NCI-H526 (cell line): ENCODE data around the gene BCL3.
"Not testable (repeated sequence)": the region's sequence is repeated elsewhere in the genome, so short reads cannot be mapped to it uniquely, and the experiment has no call there.

Experiments
- DNase-seq, 2 experiments: peaks; one replicate each; lab custom pipeline; 2025; lab: John Stamatoyannopoulos, UW

BCL3 gene

GRCh38 chr19:44720945-44721344, 27.6 kb upstream of the BCL3 start:
- DNase-seq: peak; percentile 59 to 68

- not testable (repeated sequence) for DNase-seq
Observed at GRCh38 chr19:44721369-44721768, 27.1 kb upstream of the BCL3 start.

DNA sequence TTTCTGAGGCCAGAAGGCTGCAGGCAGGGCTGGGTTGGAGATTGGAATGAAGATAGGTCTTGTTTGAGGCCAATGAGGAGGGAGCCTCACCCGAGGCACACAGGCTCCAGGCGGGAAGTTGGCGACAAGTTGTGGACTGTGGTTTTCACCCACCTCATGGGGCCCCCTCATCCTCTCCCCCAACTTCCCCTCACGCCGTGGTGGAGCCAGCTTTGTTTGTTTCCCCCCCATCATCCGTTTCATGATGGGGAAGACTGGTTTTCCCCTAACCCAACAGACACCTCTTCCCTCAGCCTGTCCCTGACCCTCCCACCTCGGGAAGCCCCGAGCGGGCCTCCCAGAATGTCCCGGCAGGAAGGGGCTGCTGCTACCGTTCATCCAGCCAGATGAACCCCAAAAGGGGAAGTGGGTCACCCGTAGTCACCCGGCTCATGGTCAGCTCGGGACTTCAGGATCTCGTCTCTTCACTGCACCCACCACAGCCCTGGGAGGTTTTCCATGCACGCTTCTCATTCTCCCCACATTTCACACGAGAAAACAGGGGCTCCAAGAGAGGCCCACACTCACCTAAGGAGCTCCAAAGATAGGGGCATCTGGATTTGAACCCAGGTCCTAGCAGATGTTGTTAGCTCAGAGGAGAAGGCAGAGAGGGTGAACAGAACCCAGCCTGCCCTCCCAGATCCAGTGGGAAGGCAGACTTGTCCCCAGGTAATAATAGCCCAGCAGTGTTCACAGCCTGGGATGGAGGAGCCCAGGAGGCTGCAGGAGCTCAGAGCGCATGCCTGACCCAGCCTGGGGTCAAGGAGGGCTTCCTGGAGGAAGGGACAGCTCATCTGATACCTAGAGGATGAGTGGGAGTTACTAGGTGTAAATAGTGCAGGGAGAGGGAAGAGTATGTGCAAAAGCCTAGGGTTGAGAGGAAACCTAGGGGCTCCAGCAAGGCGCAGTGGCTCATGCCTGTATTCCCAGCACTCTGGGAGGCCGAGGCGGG, 26.1 kb upstream of the BCL3 start:
- no peak for DNase-seq

- no peak for DNase-seq
Observed at GRCh38 chr19:44723299-44723951, 25.1 kb upstream of the BCL3 start.

DNA sequence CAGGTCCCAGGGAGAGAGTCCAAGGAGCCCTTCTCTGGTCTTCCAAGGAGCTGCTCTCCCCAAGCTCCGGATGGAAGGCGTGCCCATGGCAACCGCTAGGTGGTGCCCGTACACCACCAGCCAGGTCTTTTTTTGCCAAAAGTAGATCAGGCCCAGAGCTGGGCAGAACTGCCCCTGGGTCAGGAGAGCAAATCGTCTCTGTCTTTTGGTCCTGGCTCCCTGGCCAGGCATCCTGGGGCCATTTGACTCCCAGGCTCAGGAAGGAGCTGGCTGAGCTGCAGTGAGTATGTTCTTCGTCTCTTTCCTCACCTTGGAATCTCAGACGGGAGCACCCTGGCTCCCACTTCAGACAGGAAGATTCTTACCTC, 24.6 kb upstream of the BCL3 start:
- DNase-seq: peak; percentile 16 to 76

DNA sequence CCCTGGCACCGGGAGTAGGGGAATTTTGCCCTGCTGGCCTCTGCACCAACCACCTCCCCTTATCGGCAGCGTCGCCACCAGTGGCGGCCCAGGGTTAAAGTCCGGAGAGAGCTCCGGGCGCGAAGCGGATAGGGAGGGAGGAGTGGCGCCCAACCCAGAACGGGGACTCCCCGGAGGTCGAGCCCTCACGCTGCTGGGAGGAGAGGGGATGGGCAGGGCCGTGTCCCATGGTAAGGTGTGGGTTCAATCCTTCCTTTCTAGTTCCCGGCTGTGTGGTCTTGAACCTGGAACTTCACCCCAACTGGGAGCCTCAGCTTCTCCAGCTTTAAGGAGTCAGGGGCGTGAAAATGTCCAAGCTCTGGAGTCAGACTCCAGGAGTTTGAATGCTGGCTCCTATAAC, 23.3 kb upstream of the BCL3 start:
- peak in 1 of 2 experiments; percentile 24 for DNase-seq

- DNase-seq: no peak
Observed at GRCh38 chr19:44725684-44726083, 22.8 kb upstream of the BCL3 start.

DNA sequence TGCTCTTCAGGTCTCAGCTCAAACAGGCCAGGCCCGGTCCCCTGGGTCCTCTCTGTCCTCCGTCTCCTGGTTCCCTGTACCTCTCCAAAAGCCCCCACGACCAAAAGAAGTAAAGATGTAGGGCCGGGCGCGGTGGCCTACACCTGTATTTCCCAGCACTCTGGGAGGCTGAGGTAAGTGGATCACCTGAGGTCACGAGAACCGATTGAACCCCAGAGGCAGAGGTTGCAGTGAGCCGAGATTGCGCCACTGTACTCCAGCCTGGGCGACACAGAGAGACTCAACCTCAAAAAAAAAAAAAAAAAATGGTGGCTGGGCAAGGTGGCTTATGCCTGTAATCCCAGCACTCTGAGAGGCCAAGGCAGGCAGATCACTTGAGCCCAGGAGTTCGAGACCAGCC, 22.0 kb upstream of the BCL3 start:
- DNase-seq: no peak

DNA sequence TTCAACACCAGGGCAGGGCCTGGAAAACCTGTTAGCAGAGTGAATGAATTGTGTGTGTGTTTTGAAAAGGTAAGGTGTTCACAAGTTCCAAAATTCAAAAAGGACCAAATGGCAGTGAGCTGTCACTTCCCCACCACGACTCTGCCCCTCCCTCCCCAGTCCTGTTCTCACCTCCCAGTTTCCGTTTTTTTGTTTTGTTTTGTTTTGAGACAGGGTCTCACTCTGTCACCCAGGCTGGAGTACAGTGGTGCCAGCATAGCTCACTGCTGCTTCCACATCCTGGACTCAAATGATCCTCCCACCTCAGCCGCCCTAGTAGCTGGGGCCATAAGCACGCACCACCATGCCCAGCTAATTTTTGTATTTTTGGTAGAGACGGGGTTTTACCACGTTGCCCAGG, 20.3 kb upstream of the BCL3 start:
- no peak for DNase-seq

- DNase-seq: no peak
Observed at GRCh38 chr19:44729516-44730033, 18.9 kb upstream of the BCL3 start.

- DNase-seq: peak in 1 of 2 experiments; percentile 29
Observed at GRCh38 chr19:44731081-44731480, 17.4 kb upstream of the BCL3 start.

DNA sequence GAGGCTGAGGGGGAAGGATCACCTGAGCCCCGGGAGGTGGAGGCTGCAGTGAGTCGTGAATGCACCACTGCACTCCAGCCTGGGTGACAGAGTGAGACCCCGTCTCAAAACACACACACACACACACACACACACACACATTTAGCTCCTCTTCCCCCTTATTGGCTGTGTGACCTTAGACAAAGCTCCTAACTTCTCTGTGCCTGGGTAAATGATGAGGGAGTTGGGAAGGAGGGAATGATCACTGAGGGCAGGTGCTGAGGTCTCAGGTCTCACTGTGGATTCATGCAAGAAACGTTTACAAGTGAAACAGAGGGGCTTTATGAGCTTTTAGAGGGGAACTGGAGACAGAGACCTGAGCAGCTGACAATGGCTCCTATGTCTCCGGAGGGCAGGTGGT, 16.9 kb upstream of the BCL3 start:
- DNase-seq: no peak

DNA sequence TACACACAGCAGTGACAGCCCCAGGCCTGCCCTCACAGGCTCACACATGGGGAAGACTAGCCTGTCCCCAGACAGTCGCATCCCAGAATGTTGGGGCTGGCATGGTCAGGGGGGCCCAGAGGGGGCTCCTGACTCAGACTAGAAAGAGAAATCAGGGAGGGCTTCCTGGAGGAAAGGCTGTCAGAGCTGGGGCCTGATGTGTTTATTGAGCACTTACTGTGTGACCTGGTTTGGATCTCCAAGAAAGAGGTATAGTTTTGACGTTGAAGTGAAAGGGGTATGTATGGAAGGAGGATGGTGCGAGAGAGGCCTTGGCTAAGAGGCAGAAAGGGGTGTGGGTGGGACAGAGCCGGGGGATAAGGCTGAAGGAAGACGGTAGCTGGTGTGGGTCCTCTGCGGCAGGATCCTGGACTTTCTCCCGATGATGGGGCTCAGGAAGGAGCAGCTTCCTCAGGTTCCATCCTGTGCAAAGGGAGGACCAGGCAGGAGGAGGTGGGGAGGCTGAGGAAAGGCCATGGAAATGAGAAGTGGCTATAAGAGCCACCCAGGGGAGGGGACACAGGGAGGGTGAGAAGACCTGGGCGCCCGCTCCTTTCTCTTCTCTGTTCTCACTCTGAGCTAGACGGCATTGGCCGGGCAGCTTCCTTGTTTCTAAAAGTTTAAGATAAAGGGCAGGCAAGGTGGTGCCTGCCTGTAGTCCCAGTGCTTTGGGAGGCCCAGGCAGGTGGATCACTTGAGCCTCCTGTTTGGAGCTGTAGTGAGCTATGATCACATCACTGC, 16.1 kb upstream of the BCL3 start:
- DNase-seq: no peak

DNA sequence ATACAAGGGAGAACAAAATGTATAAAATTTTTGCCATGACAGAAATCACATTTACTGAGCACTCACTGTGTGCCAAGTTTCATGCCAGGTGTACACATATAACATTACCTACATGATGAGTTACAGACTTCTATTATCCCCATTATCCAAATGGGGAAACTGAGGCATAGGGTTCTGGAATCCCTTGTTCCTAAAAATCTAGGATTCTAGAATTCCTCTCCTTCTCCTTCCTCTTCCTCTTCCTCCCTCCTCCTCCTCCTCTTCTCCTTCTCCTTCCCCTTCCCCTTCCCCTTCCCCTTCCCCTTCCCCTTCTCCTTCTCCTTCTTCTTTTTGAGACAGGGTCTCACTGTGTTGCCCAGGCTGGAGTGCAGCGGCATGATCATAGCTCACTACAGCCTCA, 14.2 kb upstream of the BCL3 start:
- DNase-seq: no peak

- no peak for DNase-seq
Observed at GRCh38 chr19:44735011-44735410, 13.5 kb upstream of the BCL3 start.

DNA sequence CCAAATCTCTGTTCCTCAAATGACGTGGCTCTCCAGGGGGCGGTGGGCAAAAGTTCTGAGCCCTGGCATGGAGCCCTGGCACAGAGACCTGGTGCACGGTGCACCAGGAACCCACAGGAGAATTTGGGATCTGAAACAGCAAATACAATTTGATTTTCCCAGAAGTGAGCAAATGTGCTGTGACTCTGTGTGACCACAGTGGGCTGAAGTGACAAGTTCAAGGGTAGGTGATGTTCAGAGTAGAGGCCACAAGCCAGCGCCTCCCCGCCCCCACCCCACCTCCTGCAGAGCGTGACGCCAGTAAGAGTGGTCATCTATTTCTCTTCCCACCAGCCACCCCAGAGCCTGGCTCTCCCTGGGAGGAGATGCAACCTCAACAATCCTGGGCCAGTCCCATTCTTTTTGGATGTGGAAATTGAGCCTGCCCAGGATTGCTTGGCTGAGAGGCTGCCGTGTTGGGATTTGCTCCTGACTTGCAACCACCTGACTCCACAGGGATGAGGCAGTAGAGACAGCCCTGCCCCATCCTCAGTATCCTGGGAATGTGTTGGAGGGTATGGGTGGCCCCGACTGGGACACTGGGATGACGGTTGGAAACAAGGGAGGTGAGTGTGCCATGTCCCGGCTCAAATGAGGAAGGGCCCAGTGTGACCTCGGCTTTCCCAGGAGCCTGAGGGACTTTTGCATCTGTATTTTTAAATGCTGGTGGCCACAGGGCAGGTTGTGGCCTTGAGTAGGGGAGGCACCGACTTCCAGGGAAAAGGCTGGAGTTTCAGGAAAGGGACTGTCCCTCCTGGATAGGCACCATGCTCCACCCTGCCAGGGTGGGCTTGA, 11.1 kb upstream of the BCL3 start:
- no peak for DNase-seq

- DNase-seq: no peak
Observed at GRCh38 chr19:44738136-44738535, 10.4 kb upstream of the BCL3 start.

GRCh38 chr19:44738603-44739558, 9.6 kb upstream of the BCL3 start:
- DNase-seq: no peak

DNA sequence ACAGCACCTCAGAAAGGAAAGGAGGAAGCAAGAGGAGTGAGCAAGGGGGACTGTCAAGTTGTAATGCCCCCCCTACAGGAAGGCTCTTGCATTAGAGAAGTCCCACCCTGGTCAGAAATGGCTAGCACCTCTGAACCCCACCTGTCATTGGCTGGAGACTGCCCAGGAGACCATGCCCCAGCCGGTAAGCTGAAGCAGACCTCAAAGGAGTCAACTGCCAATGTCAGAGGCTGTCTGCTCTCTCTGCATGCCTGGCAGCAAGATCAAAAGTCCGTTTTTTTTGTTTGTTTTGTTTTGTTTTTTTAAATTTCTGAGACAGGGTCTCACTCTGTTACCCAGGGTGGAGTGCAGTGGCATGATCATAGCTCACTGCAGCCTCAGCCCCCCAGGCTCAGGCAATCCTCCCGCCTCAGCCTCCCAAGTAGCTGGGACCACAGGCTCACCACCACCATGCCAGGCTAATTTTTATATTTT, 8.1 kb upstream of the BCL3 start:
- DNase-seq: no peak

DNA sequence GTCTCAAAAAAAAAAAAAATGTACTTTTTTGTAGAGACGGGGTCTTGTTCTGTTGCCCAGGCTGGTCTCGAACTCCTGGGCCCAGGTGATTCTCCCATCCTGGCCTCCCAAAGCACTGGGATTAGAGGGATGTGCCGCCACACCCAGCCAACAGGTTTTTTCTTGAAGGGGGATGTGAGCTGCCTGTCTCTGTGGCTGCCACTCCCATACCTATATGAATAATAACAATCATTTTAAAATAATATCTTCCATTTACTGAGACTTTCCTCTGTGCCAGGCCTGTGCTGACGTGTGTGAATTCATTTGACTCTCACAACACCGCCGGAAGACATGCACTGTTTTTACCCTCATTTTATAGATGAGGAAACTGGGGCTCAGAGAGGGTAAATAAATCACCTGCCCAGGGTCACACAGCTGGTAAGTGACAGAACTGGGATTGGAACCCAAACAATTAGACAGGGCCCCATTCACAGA, 7.2 kb upstream of the BCL3 start:
- DNase-seq: no peak
